Activated CD4-positive, alpha-beta memory T cell treated with anti-CD3 and anti-CD28 coated beads, Interleukin-2, amount 10 ng/mL, durations not matched to agents 7 days and 5 days (primary cell): ENCODE results near the gene FGGY. TPM values are rescaled to one million over a fixed set of nuclear protein-coding genes. Genes with fewer than 3 reads are reported as not detected.

Experiments used
- CTCF ChIA-PET: fragments of 350-600 bp; sonication (Branson Sonifier 250); formaldehyde crosslinking; loops from one replicate; lab custom pipeline; 2021; ENCODE audit warnings: antibody characterized with exemption, inconsistent platforms; lab: Charles Lee
- POLR2A ChIA-PET: fragments of 350-600 bp; sonication (Branson Sonifier 250); formaldehyde crosslinking; loops from one replicate; lab custom pipeline; 2021; ENCODE audit warnings: antibody characterized with exemption; lab: Charles Lee
- DNase-seq: peaks from one replicate; pipeline ENCODE4 v3.0.0-alpha.2; 2020
- H3K27ac Mint-ChIP-seq: one replicate; pipeline ENCODE4 v1.8.0; 2021; ENCODE audit warnings: mild to moderate bottlenecking, mixed read lengths
- H3K27me3 Mint-ChIP-seq: one replicate; pipeline ENCODE4 v1.8.0; 2021; ENCODE audit warnings: mixed read lengths
- H3K36me3 Mint-ChIP-seq: one replicate; pipeline ENCODE4 v1.8.0; 2021; ENCODE audit warnings: low read depth, mixed read lengths
- H3K4me1 Mint-ChIP-seq: one replicate; pipeline ENCODE4 v1.8.0; 2021; ENCODE audit warnings: mixed read lengths
- H3K4me3 Mint-ChIP-seq: one replicate; pipeline ENCODE4 v1.8.0; 2021; ENCODE audit warnings: mild to moderate bottlenecking, mixed read lengths
- H3K9me3 Mint-ChIP-seq: one replicate; pipeline ENCODE4 v1.8.0; 2021; ENCODE audit warnings: mixed read lengths
- total RNA-seq, 2 experiments: library from RNA; stranded (reverse); gene quantifications; one replicate each; pipeline ENCODE4 v1.2.3, GENCODE V29; 2021

Gene FGGY
- total RNA-seq, 2 experiments from 2014 or later, result 7.0 to 7.7 TPM

DNA sequence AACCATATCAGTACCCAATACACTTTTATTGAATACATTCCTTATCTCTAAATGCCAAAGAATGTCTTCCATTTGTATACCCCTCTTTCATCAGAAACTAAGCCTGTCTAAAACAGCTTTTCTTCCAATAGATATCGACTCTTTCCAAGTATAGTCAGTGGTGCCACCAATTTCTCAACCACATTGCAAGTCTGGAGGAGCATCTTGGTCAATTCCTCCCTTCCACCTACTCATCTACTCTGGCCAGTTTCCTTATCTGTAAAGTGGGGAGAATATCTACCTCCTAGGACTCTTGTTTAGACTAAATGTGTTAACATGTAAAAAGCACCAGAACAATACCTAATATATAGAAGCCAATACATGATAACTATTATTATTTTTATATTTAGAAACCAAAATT, 28.5 kb upstream of the FGGY start:
- POLR2A ChIA-PET, result no interaction called here
- Mint-ChIP-seq H3K27ac (no peak overlapping the region), H3K4me1 (peaks cover 3% of the 10 kb centered on the region), H3K4me3 (no peak overlapping the region), H3K9me3 (no peaks in the 10 kb centered on the region), H3K27me3 (peaks cover 9% of the 10 kb centered on the region), H3K36me3 (no peaks in the 10 kb centered on the region)
- DNase-seq, result no peak
- CTCF ChIA-PET, result no interaction called here

DNA sequence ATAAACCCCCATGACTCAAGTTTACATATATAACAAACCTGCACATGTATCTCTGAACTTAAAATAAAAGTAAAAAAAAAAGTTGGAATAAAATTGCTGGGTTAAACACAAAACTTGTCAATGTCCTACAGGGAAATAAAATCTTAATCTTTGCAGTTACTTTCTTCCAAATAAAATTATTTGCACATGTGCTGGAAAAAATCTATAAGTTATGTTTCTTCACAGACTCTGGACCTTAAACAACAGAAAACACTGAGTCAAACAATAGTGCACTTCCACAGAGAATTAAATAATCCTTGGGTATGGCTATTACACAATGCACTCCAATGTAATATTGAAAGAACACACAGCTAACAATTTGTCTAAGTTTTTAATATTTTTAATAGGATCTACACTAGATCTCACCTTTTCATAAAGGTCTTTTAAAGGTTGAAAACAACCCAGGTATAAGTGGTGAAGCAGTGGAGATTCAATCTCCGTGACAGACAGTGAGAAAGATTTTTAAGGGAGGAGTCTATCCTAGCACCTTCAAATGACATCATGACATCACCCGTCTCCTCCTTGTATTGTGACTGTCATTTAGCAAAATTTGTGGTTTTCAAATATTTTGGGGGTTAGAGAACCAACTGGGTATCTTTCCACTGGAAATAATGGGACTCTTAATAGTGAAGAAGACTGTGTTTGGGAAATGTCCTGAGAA, 25.2 kb upstream of the FGGY start:
- ChIA-PET POLR2A (no interaction called here), CTCF (no interaction called here)
- Mint-ChIP-seq H3K27ac (no peak overlapping the region), H3K27me3 (peaks cover 12% of the 10 kb centered on the region), H3K9me3 (no peaks in the 10 kb centered on the region), H3K4me1 (peaks cover 11% of the 10 kb centered on the region), H3K4me3 (no peak overlapping the region), H3K36me3 (no peaks in the 10 kb centered on the region)
- DNase-seq, result no peak

DNA sequence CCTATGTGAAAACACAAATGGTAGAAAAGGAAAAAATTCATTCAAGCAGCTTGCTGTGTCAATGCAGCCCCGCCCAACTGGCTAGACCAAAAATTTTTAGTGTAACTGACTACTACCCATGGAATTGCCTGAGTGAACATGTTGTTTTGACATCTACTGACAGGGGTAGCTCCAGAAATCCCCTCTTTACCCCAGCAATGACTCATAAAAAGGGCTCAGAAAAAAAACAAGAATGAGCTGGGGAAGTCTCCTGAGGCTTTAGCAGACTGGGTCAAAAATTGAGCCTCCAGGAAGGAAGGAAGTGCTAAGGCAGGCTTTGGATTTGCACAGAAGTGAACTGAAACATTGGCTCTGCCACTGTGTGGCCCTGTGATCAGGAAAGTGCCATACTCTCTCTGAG, 24.4 kb upstream of the FGGY start:
- ChIA-PET CTCF (no interaction called here), POLR2A (no interaction called here)
- DNase-seq, result no peak
- Mint-ChIP-seq H3K27me3 (peaks cover 12% of the 10 kb centered on the region), H3K4me1 (peaks cover 11% of the 10 kb centered on the region), H3K36me3 (no peaks in the 10 kb centered on the region), H3K9me3 (no peaks in the 10 kb centered on the region), H3K27ac (no peak overlapping the region), H3K4me3 (no peak overlapping the region)

DNA sequence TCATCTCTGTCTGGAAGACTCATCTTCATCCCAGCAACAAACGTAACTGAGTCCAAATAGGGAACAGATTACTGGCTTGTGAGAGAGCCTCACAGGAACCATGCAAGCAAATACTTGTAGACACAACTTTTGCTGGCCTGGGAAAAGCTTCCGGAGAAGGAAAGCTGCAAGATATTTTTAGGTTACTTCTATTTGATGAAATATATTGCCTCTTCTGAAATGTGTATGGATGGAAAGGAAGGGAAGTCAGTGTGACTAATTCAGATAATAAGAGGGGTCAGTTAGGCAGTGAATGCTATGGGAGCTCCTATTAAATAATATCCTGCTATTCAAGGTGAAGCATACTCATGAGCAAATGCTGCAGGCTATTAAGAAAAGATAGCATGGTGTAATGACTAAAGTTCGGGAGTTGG, 20.4 kb upstream of the FGGY start:
- Mint-ChIP-seq H3K27ac (no peak overlapping the region), H3K4me1 (peaks cover 11% of the 10 kb centered on the region), H3K9me3 (no peaks in the 10 kb centered on the region), H3K4me3 (no peak overlapping the region), H3K36me3 (no peaks in the 10 kb centered on the region), H3K27me3 (peaks cover 4% of the 10 kb centered on the region)
- CTCF ChIA-PET, result no interaction called here
- POLR2A ChIA-PET, result no interaction called here
- no peak for DNase-seq

DNA sequence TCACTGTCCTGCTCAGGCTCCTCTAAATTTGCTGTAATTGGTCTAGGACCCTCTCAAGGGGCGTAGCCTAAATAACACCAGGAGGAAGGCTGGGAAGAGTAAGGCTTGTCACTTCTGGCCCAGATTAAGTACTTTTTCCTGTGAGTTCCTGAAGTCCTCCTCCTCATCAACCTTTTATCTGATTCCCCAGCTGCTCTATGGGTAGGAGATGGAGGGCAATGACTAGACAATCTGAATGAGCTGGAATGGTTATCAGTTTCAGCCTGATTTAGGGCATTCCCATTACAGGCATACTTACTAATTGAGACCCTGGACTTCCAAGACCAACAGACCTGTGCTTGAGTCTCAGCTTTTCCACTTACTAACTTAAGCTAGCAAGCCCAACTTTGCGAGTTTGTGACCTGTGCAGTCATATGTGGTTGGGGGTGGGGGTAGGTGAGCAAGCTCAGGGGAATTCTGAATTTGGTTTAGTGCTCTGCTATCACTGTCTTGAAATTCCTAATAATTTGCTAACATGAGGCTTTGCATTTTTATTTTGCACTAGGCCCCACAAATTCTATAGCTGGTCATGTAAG, 18.0 kb upstream of the FGGY start:
- no peaks in the 10 kb centered on the region for H3K9me3 Mint-ChIP-seq
- POLR2A ChIA-PET, result interaction anchor here (0.9 to 1.1 kb wide), 2 partner anchors 282 to 496 kb away, joined by 3 read pairs; partner anchors contain the start of gene JUN
- peaks cover 8% of the 10 kb centered on the region for H3K27me3 Mint-ChIP-seq
- no peak for DNase-seq
- H3K27ac Mint-ChIP-seq, result no peak overlapping the region
- no peaks in the 10 kb centered on the region for H3K36me3 Mint-ChIP-seq
- no peak overlapping the region for H3K4me3 Mint-ChIP-seq
- CTCF ChIA-PET, result no interaction called here
- peaks cover 8% of the 10 kb centered on the region for H3K4me1 Mint-ChIP-seq

DNA sequence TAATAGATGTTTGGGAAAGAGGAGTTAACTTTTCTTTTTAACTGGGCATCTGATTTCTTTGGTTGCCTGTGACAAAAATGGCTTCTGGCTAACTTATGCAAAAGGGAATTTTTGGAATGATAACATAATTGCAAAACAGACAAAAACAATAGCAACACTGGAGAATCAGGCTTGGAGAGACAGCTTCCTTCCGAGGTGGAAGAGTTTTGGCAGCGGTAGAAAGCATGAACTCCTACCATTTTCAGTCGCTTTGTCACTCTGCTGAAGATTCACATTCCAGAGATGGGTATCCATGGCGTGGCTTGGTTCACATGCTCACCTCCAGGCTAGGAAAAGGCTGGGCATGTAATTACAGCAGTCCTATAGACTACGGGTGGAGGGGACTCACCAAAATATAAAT, 17.2 kb upstream of the FGGY start:
- CTCF ChIA-PET, result no interaction called here
- H3K27ac Mint-ChIP-seq, result no peak overlapping the region
- DNase-seq, result no peak
- peaks cover 14% of the 10 kb centered on the region for H3K27me3 Mint-ChIP-seq
- H3K4me3 Mint-ChIP-seq, result no peak overlapping the region
- peaks cover 8% of the 10 kb centered on the region for H3K4me1 Mint-ChIP-seq
- no peaks in the 10 kb centered on the region for H3K9me3 Mint-ChIP-seq
- POLR2A ChIA-PET, result interaction anchor here (0.6 to 1.1 kb wide), 4 partner anchors 130 to 496 kb away, joined by 3 read pairs; partner anchors contain the start of gene JUN
- H3K36me3 Mint-ChIP-seq, result no peaks in the 10 kb centered on the region

DNA sequence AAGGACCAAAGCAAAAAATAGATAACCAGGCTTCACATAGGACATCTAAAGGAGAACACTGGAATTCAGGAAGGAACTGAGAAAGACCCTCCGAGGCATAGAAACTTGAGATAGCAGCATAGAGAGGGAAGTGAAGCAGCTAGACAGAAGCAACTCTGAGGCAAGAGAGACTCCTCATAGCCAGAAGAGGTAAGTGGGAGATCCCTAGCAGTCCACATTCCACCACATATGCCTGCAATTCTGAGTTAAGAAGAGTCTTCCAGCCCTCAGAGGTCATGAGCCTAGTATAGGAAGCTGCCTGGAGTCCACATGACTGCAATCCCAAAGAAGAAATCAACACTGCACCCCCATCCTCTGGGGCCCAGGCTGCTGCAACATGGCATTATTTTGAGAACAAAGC, 13.9 kb upstream of the FGGY start:
- POLR2A ChIA-PET, result no interaction called here
- Mint-ChIP-seq H3K4me1 (no peaks in the 10 kb centered on the region), H3K4me3 (no peak overlapping the region), H3K36me3 (no peaks in the 10 kb centered on the region), H3K9me3 (no peaks in the 10 kb centered on the region), H3K27me3 (peaks cover 19% of the 10 kb centered on the region), H3K27ac (no peak overlapping the region)
- CTCF ChIA-PET, result no interaction called here
- DNase-seq, result no peak

DNA sequence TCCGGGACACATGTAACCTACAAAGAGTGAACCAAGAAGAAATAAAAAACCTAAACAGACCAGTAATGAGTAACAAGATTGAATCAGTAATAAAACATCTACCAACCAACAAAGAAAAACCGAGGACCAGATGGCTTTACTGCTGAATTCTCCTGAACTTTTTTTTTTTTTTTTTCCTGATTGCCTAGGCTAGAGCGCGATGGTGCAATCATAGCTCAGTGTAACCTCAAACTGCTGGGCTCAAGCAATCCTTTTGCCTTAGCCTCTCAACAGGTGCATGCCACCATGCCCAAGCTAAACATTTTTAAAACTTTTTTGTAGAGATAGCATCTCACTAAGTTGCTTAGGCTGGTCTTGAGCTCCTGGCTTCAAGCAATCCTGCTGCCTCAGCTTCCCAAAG, 11.2 kb upstream of the FGGY start:
- Mint-ChIP-seq H3K4me1 (peaks cover 2% of the 10 kb centered on the region), H3K36me3 (no peaks in the 10 kb centered on the region), H3K27me3 (peaks cover 19% of the 10 kb centered on the region), H3K9me3 (no peaks in the 10 kb centered on the region), H3K4me3 (no peak overlapping the region), H3K27ac (no peak overlapping the region)
- ChIA-PET POLR2A (no interaction called here), CTCF (interaction anchor here (0.6 kb wide), 1 partner anchor 500 kb away, joined by 4 read pairs; no protein-coding TSS in a partner anchor)
- DNase-seq, result no peak

DNA sequence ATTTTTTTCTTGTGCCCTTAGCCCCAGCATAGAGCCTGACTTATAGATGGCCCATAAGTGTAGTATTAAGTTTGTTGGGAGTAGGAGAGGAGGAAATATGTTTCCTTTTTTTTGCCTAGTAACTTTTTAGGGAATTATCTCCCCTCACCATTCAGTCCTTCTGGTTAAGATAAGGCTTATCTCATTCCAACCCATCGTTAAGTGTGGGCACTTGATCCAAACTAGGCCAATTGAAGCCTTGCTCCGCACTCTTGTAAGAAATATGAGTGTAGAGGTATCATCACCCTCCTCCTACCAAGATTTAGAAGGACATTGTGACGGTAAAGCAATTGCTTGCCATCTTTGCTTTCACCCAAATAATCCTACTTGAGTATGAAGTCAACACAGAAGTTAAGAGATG, 8.8 kb upstream of the FGGY start:
- POLR2A ChIA-PET, result no interaction called here

DNA sequence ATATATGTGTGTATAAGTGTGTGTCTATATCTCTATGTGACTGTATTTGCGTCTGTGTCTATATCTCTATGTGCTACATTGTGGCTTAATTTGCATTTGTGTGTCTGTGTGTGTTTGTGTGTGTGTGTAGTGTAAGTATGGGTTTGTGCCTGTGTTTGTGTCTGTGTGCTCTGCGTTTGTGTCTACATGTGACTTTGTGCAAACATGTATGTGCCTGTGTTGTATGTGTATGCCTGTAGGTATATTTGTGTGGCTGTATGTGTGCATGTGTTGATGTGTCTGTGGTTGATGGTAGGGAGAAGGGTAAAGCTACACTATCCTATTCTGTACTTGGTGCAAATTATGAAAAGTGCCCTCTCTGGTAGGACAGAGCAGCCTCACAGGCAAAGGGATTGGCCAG, 7.3 kb upstream of the FGGY start:
- ChIA-PET CTCF (no interaction called here), POLR2A (no interaction called here)
- no peaks in the 10 kb centered on the region for H3K9me3 Mint-ChIP-seq
- no peak overlapping the region for H3K4me3 Mint-ChIP-seq
- peaks cover 23% of the 10 kb centered on the region for H3K4me1 Mint-ChIP-seq
- no peak for DNase-seq
- no peak overlapping the region for H3K27ac Mint-ChIP-seq
- H3K27me3 Mint-ChIP-seq, result peaks cover 10% of the 10 kb centered on the region
- no peaks in the 10 kb centered on the region for H3K36me3 Mint-ChIP-seq

More for the DNA sequence above, 8.8 kb upstream of the FGGY start:
- no peak overlapping the region for H3K4me3 Mint-ChIP-seq
- no peaks in the 10 kb centered on the region for H3K9me3 Mint-ChIP-seq
- H3K4me1 Mint-ChIP-seq, result peaks cover 17% of the 10 kb centered on the region
- no peaks in the 10 kb centered on the region for H3K36me3 Mint-ChIP-seq
- peaks cover 18% of the 10 kb centered on the region for H3K27me3 Mint-ChIP-seq
- CTCF ChIA-PET, result interaction anchor here (0.7 kb wide), 1 partner anchor 536 kb away, joined by 3 read pairs; no protein-coding TSS in a partner anchor
- no peak overlapping the region for H3K27ac Mint-ChIP-seq
- no peak for DNase-seq

DNA sequence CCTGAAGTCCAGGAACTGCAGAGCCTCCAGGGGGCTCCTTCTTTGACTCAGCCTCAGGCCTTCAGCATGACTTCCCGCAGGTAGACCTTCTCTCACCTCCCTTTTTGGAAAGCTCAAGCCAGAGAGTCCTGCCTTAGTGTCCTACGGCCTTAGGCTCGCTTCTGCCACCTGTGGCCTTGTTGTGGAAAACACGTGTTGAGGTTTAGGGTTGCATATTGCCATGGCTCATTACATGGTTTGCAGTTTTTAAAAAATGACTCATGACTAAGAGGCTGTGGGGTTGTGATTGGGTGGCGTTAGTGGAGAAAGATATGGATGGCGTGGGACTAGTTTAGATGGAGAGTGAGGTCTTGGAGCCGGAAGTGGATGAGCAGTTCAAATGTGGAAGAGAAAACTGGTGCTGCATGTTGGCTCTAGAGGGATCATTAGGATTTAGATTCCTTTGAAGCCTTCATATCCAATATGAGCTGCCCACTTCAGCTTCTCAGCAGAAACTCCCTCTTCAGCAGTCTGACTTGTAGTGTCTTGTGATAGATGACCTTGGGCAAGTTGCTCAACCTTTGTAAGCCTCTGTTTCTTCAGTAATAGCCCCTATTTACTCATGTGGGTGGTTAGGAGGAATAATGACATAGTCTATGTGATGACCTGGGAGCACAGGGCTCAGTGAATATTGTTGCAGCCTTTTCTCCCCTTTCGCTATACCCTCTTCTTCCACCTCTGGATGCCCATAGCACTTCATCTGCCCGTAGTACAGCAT, 6.5 kb upstream of the FGGY start:
- CTCF ChIA-PET, result interaction anchor here (1.3 kb wide), 1 partner anchor 408 kb away, joined by 4 read pairs; no protein-coding TSS in a partner anchor
- Mint-ChIP-seq H3K36me3 (no peaks in the 10 kb centered on the region), H3K4me3 (no peak overlapping the region), H3K27me3 (peaks cover 6% of the 10 kb centered on the region), H3K27ac (no peak overlapping the region), H3K4me1 (peaks cover 24% of the 10 kb centered on the region), H3K9me3 (no peaks in the 10 kb centered on the region)
- POLR2A ChIA-PET, result no interaction called here
- DNase-seq, result peak; percentile 36

DNA sequence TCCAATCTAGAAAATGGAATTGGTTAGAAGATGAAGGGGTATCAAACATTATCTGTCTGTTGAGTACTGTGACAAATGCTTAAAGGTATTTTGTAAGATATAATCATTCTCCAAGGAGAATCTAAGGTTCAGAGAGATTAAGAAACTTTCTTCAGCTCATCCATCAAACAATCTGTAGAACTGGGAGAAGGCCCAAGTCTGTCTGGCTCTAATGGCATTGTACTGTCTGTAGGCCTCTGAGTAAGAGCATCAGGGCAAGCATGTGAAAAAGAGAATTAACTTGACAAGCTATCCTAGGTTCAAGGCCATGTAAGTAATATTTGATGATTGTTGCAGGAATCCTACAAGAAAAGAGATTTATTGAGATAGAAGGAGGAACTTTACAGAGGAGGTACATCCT, 5.3 kb upstream of the FGGY start:
- H3K4me1 Mint-ChIP-seq, result peaks cover 27% of the 10 kb centered on the region
- H3K27ac Mint-ChIP-seq, result no peak overlapping the region
- DNase-seq, result no peak
- ChIA-PET POLR2A (no interaction called here), CTCF (no interaction called here)
- no peak overlapping the region for H3K4me3 Mint-ChIP-seq
- H3K27me3 Mint-ChIP-seq, result no peaks in the 10 kb centered on the region
- no peaks in the 10 kb centered on the region for H3K9me3 Mint-ChIP-seq
- H3K36me3 Mint-ChIP-seq, result no peaks in the 10 kb centered on the region

DNA sequence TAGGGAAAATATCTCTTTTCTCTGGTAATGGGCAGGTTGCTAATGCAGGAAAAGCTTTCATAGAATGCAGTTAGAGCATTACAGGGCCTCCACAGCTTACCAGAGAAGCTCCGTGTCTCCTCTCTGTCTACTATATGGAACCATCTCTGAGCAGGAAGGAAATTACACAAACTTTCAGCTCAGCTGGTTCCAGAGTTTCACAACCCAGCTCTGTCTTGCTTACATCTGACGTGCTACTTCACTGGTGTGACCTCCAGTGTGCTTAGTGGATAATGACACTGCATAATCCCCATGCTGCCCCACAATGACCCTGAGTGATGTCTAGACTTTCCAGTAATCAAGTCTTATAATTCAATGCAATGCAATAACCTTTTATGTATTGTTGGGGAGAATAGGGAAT, 4.3 kb upstream of the FGGY start:
- CTCF ChIA-PET, result interaction anchor here (0.9 kb wide), 1 partner anchor 510 kb away, joined by 3 read pairs; no protein-coding TSS in a partner anchor
- DNase-seq, result peak; percentile 23
- peaks cover 31% of the 10 kb centered on the region for H3K4me1 Mint-ChIP-seq
- H3K27me3 Mint-ChIP-seq, result no peaks in the 10 kb centered on the region
- no peak overlapping the region for H3K4me3 Mint-ChIP-seq
- H3K27ac Mint-ChIP-seq, result no peak overlapping the region
- no peaks in the 10 kb centered on the region for H3K9me3 Mint-ChIP-seq
- POLR2A ChIA-PET, result interaction anchor here (1.0 kb wide), 1 partner anchor 510 kb away, joined by 4 read pairs; no protein-coding TSS in a partner anchor
- no peaks in the 10 kb centered on the region for H3K36me3 Mint-ChIP-seq
